ENCODE data around the gene ADGRA1.
A peak's percentile ranks its signal among the peaks of the same experiment; 100 is the strongest.

Gene ADGRA1

DNA sequence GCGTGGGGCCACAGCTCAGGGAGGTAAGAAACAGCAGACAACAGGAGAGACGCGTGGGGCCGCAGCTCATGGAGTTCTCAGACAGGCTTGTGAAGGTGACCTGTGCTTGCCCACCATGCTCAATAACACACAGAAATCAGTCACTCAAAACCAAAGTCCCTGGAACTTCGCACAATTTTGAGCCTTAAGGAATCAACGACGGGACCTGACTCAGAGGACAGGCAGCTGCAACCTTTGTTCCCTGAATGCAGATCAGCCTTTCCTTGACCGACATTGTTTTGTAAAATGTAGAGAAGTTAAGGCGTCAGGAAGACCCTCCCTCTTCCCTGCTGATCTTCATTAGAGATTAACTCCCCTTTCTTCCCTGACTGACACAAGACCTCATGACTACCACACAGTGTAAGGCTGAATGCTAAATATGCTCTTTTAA is 63.8 kb downstream of the ADGRA1 start:
- H3K4me1 ChIP-seq (ENCODE audit: control insufficient read depth, insufficient read depth, low read length) = no peaks in the 10 kb centered on the region
- TF ChIP-seq, protein P1, sequence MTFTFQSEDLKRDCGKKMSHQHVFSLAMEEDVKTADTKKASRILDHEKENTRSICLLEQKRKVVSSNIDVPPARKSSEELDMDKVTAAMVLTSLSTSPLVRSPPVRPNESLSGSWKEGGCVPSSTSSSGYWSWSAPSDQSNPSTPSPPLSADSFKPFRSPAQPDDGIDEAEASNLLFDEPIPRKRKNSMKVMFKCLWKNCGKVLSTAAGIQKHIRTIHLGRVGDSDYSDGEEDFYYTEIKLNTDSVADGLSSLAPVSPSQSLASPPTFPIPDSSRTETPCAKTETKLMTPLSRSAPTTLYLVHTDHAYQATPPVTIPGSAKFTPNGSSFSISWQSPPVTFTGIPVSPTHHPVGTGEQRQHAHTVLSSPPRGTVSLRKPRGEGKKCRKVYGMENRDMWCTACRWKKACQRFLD (tag by site-specific recombination; IDR thresholded peaks at IDR 0.05) = no peak
- TF ChIP-seq ZNF670 (tag by site-specific recombination; IDR thresholded peaks at IDR 0.05; ENCODE audit: low read depth) (no peak), WT1 (tag by site-specific recombination; IDR thresholded peaks at IDR 0.05) (no peak)
- TF ChIP-seq, protein P2, sequence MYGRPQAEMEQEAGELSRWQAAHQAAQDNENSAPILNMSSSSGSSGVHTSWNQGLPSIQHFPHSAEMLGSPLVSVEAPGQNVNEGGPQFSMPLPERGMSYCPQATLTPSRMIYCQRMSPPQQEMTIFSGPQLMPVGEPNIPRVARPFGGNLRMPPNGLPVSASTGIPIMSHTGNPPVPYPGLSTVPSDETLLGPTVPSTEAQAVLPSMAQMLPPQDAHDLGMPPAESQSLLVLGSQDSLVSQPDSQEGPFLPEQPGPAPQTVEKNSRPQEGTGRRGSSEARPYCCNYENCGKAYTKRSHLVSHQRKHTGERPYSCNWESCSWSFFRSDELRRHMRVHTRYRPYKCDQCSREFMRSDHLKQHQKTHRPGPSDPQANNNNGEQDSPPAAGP (tag by site-specific recombination; IDR thresholded peaks at IDR 0.05) = no peak
- TF ChIP-seq, protein P3, sequence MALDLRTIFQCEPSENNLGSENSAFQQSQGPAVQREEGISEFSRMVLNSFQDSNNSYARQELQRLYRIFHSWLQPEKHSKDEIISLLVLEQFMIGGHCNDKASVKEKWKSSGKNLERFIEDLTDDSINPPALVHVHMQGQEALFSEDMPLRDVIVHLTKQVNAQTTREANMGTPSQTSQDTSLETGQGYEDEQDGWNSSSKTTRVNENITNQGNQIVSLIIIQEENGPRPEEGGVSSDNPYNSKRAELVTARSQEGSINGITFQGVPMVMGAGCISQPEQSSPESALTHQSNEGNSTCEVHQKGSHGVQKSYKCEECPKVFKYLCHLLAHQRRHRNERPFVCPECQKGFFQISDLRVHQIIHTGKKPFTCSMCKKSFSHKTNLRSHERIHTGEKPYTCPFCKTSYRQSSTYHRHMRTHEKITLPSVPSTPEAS (tag by site-specific recombination; IDR thresholded peaks at IDR 0.05) = no peak
- no peaks in the 10 kb centered on the region for H3K9me3 ChIP-seq (ENCODE audit: control insufficient read depth, insufficient read depth, low read depth, low read length)
- H3K27ac ChIP-seq (ENCODE audit: extremely low read depth, low read depth, low read length) = no peak overlapping the region
- H3K4me3 ChIP-seq (ENCODE audit: low read depth, low read length) = no peak overlapping the region
- ChIA-PET CTCF (no interaction called here), POLR2A (no interaction called here)
- H3K36me3 ChIP-seq (ENCODE audit: control insufficient read depth in 2 of 2, insufficient read depth in 1 of 2, low read length in 2 of 2) = no peaks in the 10 kb centered on the region

DNA sequence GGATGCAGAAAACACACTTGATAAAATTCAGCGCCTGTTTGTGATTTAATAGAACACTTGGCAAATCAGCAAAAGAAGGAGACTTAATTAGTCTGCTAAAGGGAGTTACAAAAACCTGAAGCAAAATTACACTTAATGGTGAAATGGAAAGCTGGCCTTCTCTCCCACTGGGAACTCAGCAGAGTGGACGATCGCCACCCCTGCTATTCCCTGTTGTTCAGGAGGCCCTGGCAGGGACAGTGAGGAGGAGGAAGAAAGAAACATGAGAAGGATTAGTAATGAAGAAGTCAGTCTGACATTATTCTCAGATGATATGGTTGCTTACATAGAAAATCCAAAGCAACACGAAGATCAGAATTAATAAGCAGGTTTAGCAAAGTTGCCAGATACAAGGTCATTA is 66.7 kb downstream of the ADGRA1 start:
- H3K27ac ChIP-seq (ENCODE audit: extremely low read depth, low read depth, low read length) = no peak overlapping the region
- ChIA-PET POLR2A (no interaction called here), CTCF (no interaction called here)
- H3K9me3 ChIP-seq (ENCODE audit: control insufficient read depth, insufficient read depth, low read depth, low read length) = no peaks in the 10 kb centered on the region
- peaks cover 3% of the 10 kb centered on the region for H3K4me1 ChIP-seq (ENCODE audit: control insufficient read depth, insufficient read depth, low read length)
- no peaks in the 10 kb centered on the region for H3K36me3 ChIP-seq (ENCODE audit: control insufficient read depth in 2 of 2, insufficient read depth in 1 of 2, low read length in 2 of 2)
- H3K4me3 ChIP-seq (ENCODE audit: low read depth, low read length) = no peak overlapping the region
- TF ChIP-seq ZIC2 (tag by site-specific recombination; IDR thresholded peaks at IDR 0.05) (0 out of 2 replicates have a peak, but pooled peaks have one; percentile 16), GLI2 (tag by site-specific recombination; IDR thresholded peaks at IDR 0.05; ENCODE audit: borderline replicate concordance, low read depth) (no peak)

DNA sequence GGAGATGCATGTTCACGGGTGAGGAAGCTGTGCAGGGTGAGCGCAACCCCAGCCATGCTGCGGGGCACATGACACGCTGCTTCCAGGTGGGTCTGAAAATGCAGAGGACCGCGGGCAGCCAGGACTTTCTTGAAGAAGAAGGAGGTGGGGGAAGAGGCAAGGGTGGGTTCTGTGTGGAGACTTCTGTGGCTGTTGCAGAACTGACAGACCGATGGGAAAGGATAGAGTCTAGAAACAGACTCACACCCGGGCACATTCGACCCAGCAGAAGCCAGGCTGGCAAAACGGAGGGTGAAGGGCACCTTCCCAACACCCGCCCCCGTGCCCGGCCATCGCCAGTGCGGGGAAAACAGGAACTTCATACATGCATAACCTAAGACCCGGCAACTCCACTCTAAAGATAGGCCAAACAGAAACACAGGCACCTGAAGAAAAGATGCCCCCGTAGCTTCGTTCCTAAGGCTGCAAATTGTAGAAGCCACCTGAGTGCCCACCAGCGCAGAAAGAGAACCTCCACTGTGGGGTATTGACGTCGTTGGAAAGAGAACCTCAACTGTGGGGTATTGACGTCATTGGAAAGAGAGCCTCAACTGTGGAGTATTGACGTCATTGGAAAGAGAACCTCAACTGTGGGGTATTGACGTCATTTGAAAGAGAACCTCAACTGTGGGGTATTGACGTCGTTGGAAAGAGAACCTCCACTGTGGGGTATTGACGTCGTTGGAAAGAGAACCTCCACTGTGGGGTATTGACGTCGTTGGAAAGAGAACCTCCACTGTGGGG is 67.5 kb downstream of the ADGRA1 start:
- H3K4me1 ChIP-seq (ENCODE audit: control insufficient read depth, insufficient read depth, low read length) = peaks cover 5% of the 10 kb centered on the region
- POLR2A ChIA-PET = no interaction called here
- CTCF ChIA-PET = interaction anchor here (0.6 kb wide), 1 partner anchor 12 kb away, joined by 5 read pairs; no protein-coding TSS in a partner anchor
- H3K36me3 ChIP-seq (ENCODE audit: control insufficient read depth in 2 of 2, insufficient read depth in 1 of 2, low read length in 2 of 2) = no peaks in the 10 kb centered on the region
- H3K27ac ChIP-seq (ENCODE audit: extremely low read depth, low read depth, low read length) = no peak overlapping the region
- no peaks in the 10 kb centered on the region for H3K9me3 ChIP-seq (ENCODE audit: control insufficient read depth, insufficient read depth, low read depth, low read length)
- no peak overlapping the region for H3K4me3 ChIP-seq (ENCODE audit: low read depth, low read length)
- TF ChIP-seq ZNF239 (tag by site-specific recombination; IDR thresholded peaks at IDR 0.05) (no peak), ZNF747 (tag by site-specific recombination; IDR thresholded peaks at IDR 0.05) (no peak), SETDB1 (IDR thresholded peaks at IDR 0.05; ENCODE audit: insufficient read length, low read length) (no peak), KLF8 (tag by site-specific recombination; IDR thresholded peaks at IDR 0.05) (no peak), SP2 (tag by site-specific recombination; IDR thresholded peaks at IDR 0.05) (no peak), GLIS1 (tag by site-specific recombination; IDR thresholded peaks at IDR 0.05) (no peak), ZBTB7A (tag by site-specific recombination; IDR thresholded peaks at IDR 0.05; ENCODE audit: low read depth) (no peak), ZNF600 (tag by site-specific recombination; IDR thresholded peaks at IDR 0.05) (no peak), ZFHX2 (tag by site-specific recombination; conservative IDR thresholded peaks at IDR 0.05) (no peak), ZNF302 (tag by site-specific recombination; IDR thresholded peaks at IDR 0.05; ENCODE audit: low read depth) (no peak), ZNF768 (tag by site-specific recombination; IDR thresholded peaks at IDR 0.05) (no peak)
- TF ChIP-seq, protein P4, sequence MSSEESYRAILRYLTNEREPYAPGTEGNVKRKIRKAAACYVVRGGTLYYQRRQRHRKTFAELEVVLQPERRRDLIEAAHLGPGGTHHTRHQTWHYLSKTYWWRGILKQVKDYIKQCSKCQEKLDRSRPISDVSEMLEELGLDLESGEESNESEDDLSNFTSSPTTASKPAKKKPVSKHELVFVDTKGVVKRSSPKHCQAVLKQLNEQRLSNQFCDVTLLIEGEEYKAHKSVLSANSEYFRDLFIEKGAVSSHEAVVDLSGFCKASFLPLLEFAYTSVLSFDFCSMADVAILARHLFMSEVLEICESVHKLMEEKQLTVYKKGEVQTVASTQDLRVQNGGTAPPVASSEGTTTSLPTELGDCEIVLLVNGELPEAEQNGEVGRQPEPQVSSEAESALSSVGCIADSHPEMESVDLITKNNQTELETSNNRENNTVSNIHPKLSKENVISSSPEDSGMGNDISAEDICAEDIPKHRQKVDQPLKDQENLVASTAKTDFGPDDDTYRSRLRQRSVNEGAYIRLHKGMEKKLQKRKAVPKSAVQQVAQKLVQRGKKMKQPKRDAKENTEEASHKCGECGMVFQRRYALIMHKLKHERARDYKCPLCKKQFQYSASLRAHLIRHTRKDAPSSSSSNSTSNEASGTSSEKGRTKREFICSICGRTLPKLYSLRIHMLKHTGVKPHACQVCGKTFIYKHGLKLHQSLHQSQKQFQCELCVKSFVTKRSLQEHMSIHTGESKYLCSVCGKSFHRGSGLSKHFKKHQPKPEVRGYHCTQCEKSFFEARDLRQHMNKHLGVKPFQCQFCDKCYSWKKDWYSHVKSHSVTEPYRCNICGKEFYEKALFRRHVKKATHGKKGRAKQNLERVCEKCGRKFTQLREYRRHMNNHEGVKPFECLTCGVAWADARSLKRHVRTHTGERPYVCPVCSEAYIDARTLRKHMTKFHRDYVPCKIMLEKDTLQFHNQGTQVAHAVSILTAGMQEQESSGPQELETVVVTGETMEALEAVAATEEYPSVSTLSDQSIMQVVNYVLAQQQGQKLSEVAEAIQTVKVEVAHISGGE (tag by site-specific recombination; conservative IDR thresholded peaks at IDR 0.05; ENCODE audit: low read depth) = no peak
- TF ChIP-seq, protein P5, sequence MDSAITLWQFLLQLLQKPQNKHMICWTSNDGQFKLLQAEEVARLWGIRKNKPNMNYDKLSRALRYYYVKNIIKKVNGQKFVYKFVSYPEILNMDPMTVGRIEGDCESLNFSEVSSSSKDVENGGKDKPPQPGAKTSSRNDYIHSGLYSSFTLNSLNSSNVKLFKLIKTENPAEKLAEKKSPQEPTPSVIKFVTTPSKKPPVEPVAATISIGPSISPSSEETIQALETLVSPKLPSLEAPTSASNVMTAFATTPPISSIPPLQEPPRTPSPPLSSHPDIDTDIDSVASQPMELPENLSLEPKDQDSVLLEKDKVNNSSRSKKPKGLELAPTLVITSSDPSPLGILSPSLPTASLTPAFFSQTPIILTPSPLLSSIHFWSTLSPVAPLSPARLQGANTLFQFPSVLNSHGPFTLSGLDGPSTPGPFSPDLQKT (IDR thresholded peaks at IDR 0.05; ENCODE audit: borderline replicate concordance, low read depth, low read length) = no peak
- TF ChIP-seq, protein P6, sequence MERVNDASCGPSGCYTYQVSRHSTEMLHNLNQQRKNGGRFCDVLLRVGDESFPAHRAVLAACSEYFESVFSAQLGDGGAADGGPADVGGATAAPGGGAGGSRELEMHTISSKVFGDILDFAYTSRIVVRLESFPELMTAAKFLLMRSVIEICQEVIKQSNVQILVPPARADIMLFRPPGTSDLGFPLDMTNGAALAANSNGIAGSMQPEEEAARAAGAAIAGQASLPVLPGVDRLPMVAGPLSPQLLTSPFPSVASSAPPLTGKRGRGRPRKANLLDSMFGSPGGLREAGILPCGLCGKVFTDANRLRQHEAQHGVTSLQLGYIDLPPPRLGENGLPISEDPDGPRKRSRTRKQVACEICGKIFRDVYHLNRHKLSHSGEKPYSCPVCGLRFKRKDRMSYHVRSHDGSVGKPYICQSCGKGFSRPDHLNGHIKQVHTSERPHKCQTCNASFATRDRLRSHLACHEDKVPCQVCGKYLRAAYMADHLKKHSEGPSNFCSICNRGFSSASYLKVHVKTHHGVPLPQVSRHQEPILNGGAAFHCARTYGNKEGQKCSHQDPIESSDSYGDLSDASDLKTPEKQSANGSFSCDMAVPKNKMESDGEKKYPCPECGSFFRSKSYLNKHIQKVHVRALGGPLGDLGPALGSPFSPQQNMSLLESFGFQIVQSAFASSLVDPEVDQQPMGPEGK (tag by site-specific recombination; IDR thresholded peaks at IDR 0.05) = no peak
